Measurements from ENCODE around the gene GPR107.
A peak's percentile ranks its signal among the peaks of the same experiment; 100 is the strongest.

GPR107 gene

GRCh38 chr9:130186839-130187522 is 133.3 kb downstream of the GPR107 start:
- peak; percentile 75 for DNase-seq (ENCODE audit: low read depth)
- no peak for TF ChIP-seq CTCF (IDR thresholded peaks at IDR 0.05; ENCODE audit: insufficient read depth, low read depth, low read length, missing control alignments)
- H3K4me3 ChIP-seq (ENCODE audit: low read length): peak overlapping the region; percentile 29

GRCh38 chr9:130187523-130187846 is 133.8 kb downstream of the GPR107 start:
- TF ChIP-seq CTCF (IDR thresholded peaks at IDR 0.05; ENCODE audit: insufficient read depth, low read depth, low read length, missing control alignments): no peak
- no peak overlapping the region for H3K4me3 ChIP-seq (ENCODE audit: low read length)
- DNase-seq (ENCODE audit: low read depth): no peak

- no peak for TF ChIP-seq CTCF (IDR thresholded peaks at IDR 0.05; ENCODE audit: insufficient read depth, low read depth, low read length, missing control alignments)
- H3K4me3 ChIP-seq (ENCODE audit: low read length): no peak overlapping the region
- peak; percentile 28 for DNase-seq (ENCODE audit: low read depth)
Measured at GRCh38 chr9:130188860-130189481, 135.3 kb downstream of the GPR107 start.
